ENCODE data around the gene BTBD10. TPM values are rescaled to one million over a fixed set of nuclear protein-coding genes. Genes with fewer than 3 reads are reported as not detected.
A peak's percentile ranks its signal among the peaks of the same experiment; 100 is the strongest.

The BTBD10 gene
- total RNA-seq, 1 experiment from 2014 or later, result 18.4 TPM

DNA sequence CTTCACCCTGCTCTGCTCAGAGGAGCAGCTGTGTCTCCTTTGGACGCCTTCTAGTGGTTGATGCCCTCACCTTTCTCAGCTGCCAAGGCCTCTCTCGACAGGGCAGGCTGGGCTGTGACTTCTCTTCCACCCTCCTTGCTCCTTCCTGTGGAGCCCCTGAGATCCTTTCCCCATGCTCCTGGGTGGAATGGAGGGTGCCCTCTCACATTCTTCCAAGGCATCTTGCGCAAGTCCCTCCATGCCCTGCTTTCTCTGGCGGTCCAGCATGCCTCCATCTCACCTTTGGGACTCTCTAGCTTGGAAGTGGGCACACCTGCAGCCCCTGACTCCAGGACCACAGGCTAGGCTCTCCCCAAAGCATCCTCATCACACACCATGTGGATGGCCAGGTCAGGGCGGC, 116.6 kb downstream of the BTBD10 start:
- H3K27me3 ChIP-seq (replicated peaks; ENCODE audit: insufficient read depth, low read depth, low read length, poor library complexity), result no peaks in the 10 kb centered on the region
- DNase-seq (ENCODE audit: low spot score), result no peak
- no TSS peak for BruUV-seq (replicated peaks)
- intact Hi-C loops (cut with micrococcal nuclease; ENCODE audit: unreplicated experiment), result no loop called here
- no peak for TF ChIP-seq EZH2 (IDR thresholded peaks at IDR 0.05; ENCODE audit: borderline replicate concordance, low read depth, low read length, poor library complexity, severe bottlenecking)
- TF ChIP-seq, protein P1, sequence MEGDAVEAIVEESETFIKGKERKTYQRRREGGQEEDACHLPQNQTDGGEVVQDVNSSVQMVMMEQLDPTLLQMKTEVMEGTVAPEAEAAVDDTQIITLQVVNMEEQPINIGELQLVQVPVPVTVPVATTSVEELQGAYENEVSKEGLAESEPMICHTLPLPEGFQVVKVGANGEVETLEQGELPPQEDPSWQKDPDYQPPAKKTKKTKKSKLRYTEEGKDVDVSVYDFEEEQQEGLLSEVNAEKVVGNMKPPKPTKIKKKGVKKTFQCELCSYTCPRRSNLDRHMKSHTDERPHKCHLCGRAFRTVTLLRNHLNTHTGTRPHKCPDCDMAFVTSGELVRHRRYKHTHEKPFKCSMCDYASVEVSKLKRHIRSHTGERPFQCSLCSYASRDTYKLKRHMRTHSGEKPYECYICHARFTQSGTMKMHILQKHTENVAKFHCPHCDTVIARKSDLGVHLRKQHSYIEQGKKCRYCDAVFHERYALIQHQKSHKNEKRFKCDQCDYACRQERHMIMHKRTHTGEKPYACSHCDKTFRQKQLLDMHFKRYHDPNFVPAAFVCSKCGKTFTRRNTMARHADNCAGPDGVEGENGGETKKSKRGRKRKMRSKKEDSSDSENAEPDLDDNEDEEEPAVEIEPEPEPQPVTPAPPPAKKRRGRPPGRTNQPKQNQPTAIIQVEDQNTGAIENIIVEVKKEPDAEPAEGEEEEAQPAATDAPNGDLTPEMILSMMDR (conservative IDR thresholded peaks at IDR 0.05; ENCODE audit: low read depth, low read length), result no peak
- POLR2A ChIA-PET (ENCODE audit: low non-redundant PET), result no interaction called here
- no peak overlapping the region for H3K4me3 ChIP-seq (ENCODE audit: low read depth, low read length, poor library complexity, severe bottlenecking)
- H3K4me1 ChIP-seq (ENCODE audit: insufficient read depth, low read length, poor library complexity, severe bottlenecking), result no peaks in the 10 kb centered on the region
- H3K27ac ChIP-seq (ENCODE audit: low read depth, low read length, poor library complexity, severe bottlenecking), result no peak overlapping the region
- no peaks in the 10 kb centered on the region for H3K36me3 ChIP-seq (ENCODE audit: insufficient read depth, low read length, poor library complexity, severe bottlenecking)
- no peaks in the 10 kb centered on the region for H3K9me3 ChIP-seq (ENCODE audit: low read depth, low read length, poor library complexity, severe bottlenecking)
- CTCF ChIA-PET, result no interaction called here

DNA sequence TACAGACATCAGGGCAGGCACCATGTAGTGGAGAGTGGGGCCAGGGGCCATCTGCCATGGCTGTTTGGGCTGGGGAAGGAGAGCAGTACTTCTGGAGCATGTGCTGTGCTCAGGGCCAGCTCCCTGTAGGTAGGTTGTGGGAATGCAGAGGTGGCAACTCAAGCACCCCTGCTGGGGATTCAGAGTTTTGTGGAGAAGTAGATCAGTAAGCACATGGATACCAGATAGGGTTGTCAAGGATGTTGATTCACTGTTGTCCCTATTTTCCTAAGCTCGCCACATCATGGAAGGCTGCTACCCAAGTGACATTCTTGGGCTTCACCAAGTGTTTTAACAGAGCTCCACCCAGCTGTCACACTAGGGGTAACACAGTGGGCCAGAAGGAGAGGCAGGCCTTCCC, 118.2 kb downstream of the BTBD10 start:
- Histone ChIP-seq H3K27me3 (replicated peaks; ENCODE audit: insufficient read depth, low read depth, low read length, poor library complexity) (no peaks in the 10 kb centered on the region), H3K27ac (ENCODE audit: low read depth, low read length, poor library complexity, severe bottlenecking) (no peak overlapping the region), H3K36me3 (ENCODE audit: insufficient read depth, low read length, poor library complexity, severe bottlenecking) (no peaks in the 10 kb centered on the region), H3K4me1 (ENCODE audit: insufficient read depth, low read length, poor library complexity, severe bottlenecking) (no peaks in the 10 kb centered on the region), H3K4me3 (ENCODE audit: low read depth, low read length, poor library complexity, severe bottlenecking) (no peak overlapping the region), H3K9me3 (ENCODE audit: low read depth, low read length, poor library complexity, severe bottlenecking) (no peaks in the 10 kb centered on the region)
- CTCF ChIA-PET, result no interaction called here
- DNase-seq (ENCODE audit: low spot score), result no peak
- intact Hi-C loops (cut with micrococcal nuclease; ENCODE audit: unreplicated experiment), result loop anchor here (5.0 kb wide), 2 partner anchors 163 to 383 kb away; no protein-coding TSS in a partner anchor
- TF ChIP-seq EZH2 (IDR thresholded peaks at IDR 0.05; ENCODE audit: borderline replicate concordance, low read depth, low read length, poor library complexity, severe bottlenecking), result no peak
- TF ChIP-seq, protein P1 (conservative IDR thresholded peaks at IDR 0.05; ENCODE audit: low read depth, low read length), result no peak
- BruUV-seq (replicated peaks), result no TSS peak
- POLR2A ChIA-PET (ENCODE audit: low non-redundant PET), result no interaction called here

DNA sequence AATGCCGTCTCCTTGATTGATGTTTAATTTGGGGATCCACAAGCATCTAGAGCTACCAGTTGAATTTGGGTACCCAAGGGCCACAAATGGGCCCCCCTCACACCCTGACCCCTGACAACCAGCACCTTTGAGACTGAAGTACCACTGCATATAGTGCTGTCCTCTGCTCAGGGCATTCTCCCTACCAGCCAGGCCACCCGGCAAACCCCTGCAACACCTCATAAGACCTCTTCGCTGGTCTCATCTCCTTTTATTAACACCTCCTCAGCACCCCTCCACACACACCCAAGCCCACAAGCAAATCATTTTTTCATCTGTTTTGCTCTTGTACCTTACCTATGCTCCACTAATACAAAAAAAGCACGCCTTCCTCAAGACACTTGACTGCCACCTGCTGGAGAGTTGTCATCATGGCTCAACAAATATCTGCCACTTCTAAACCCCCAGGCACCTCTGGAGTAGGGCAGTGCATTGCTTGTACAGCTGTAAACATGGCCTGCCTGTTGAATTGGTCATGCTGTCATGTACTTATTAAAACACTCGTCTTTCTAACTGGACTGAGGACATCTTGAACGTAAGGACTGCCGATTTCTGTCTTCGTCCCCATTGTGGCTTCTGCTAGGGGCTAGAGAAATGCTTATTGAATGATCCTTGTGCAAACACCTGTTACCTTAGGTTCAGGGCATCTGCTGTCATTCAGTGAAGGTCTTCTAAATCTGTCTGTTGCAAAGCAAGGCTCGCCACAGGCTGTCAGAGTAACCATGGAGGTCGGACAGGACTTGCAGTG, 118.9 kb downstream of the BTBD10 start:
- TF ChIP-seq, protein P1 (conservative IDR thresholded peaks at IDR 0.05; ENCODE audit: low read depth, low read length), result peak; percentile 81
- TF ChIP-seq EZH2 (IDR thresholded peaks at IDR 0.05; ENCODE audit: borderline replicate concordance, low read depth, low read length, poor library complexity, severe bottlenecking), result no peak
- H3K9me3 ChIP-seq (ENCODE audit: low read depth, low read length, poor library complexity, severe bottlenecking), result no peaks in the 10 kb centered on the region
- CTCF ChIA-PET, result interaction anchor here (0.5 kb wide), 1 partner anchor 133 kb away, joined by 3 read pairs; no protein-coding TSS in a partner anchor
- H3K27me3 ChIP-seq (replicated peaks; ENCODE audit: insufficient read depth, low read depth, low read length, poor library complexity), result no peaks in the 10 kb centered on the region
- POLR2A ChIA-PET (ENCODE audit: low non-redundant PET), result no interaction called here
- H3K27ac ChIP-seq (ENCODE audit: low read depth, low read length, poor library complexity, severe bottlenecking), result no peak overlapping the region
- peak; percentile 79 for DNase-seq (ENCODE audit: low spot score)
- intact Hi-C loops (cut with micrococcal nuclease; ENCODE audit: unreplicated experiment), result loop anchor here (5.0 kb wide), 2 partner anchors 162 to 382 kb away; no protein-coding TSS in a partner anchor
- no peaks in the 10 kb centered on the region for H3K36me3 ChIP-seq (ENCODE audit: insufficient read depth, low read length, poor library complexity, severe bottlenecking)
- H3K4me3 ChIP-seq (ENCODE audit: low read depth, low read length, poor library complexity, severe bottlenecking), result no peak overlapping the region
- no TSS peak for BruUV-seq (replicated peaks)
- H3K4me1 ChIP-seq (ENCODE audit: insufficient read depth, low read length, poor library complexity, severe bottlenecking), result no peaks in the 10 kb centered on the region

Data from A673 (cell line).